ENCODE results near the gene SLC29A1. TPM values are rescaled to one million over a fixed set of nuclear protein-coding genes. Genes with fewer than 3 reads are reported as not detected.

SLC29A1 gene
- total and polyA plus RNA-seq, 2 of the 8 experiments (the other 6 are each of a cell fraction or from before 2014, with no cell fraction given), result 187 to 558 TPM

- TF ChIP-seq SP4 (IDR thresholded peaks at IDR 0.05; ENCODE audit: low read length), result no peak
- no peak for TF ChIP-seq HDAC2 (IDR thresholded peaks at IDR 0.05; ENCODE audit: borderline replicate concordance in 1 of 2, low read depth in 2 of 2, low read length in 2 of 2)
- no peak for TF ChIP-seq KDM4A (IDR thresholded peaks at IDR 0.05; ENCODE audit: low read depth, low read length, severe bottlenecking)
- TF ChIP-seq CHD2 (IDR thresholded peaks at IDR 0.05; ENCODE audit: low read length), result no peak
- no peak for TF ChIP-seq CREB1 (IDR thresholded peaks at IDR 0.05)
Measured at GRCh38 chr6:44229376-44230033, 6.1 kb downstream of the SLC29A1 start (continued).
